Breast epithelium (tissue), 4 donors: ENCODE results near the gene ZNF292. TPM values are rescaled to one million over a fixed set of nuclear protein-coding genes. Genes with fewer than 3 reads are reported as not detected.

Experiments
- DNase-seq, 2 donors: peaks; one replicate each; pipeline ENCODE4 v3.0.0-alpha.2; 2019; ENCODE audit warnings: low spot score in 2 of 2
- H3K27ac ChIP-seq, 2 donors: fragments of 200-600 bp; sonication (generic) in 1 of 2; one replicate each; pipeline ENCODE4 v1.5.1; 2016 to 2019; ENCODE audit warnings: mild to moderate bottlenecking in 1 of 2
- H3K27me3 ChIP-seq, 2 donors: fragments of 200-600 bp; sonication (generic) in 1 of 2; one replicate each; pipeline versions ENCODE4 v1.5.1 to v1.6.0; 2017 to 2019; ENCODE audit warnings: control low read depth in 1 of 2, mild to moderate bottlenecking in 1 of 2
- H3K36me3 ChIP-seq: fragments of 200-600 bp; one replicate; pipeline ENCODE4 v1.5.1; 2019
- H3K4me1 ChIP-seq, 2 donors: fragments of 200-600 bp; sonication (generic); one replicate each; pipeline ENCODE4 v1.5.1; 2016 to 2019; ENCODE audit warnings: control low read depth in 1 of 2
- H3K4me3 ChIP-seq, 3 donors: fragments of 200-600 bp; sonication (generic); 1 replicate in 2 of 3; 2 replicates in 1 of 3; pipeline ENCODE4 v1.5.1; 2016 to 2019; ENCODE audit warnings: mild to moderate bottlenecking in 3 of 3, moderate library complexity in 2 of 3
- H3K9me3 ChIP-seq, 2 donors: fragments of 200-600 bp; sonication (generic) in 1 of 2; one replicate each; pipeline ENCODE4 v1.5.1; 2016 to 2019; ENCODE audit warnings: control low read depth in 1 of 2
- CTCF ChIP-seq, 3 donors: fragments of 450-650 bp; IDR thresholded peaks; one replicate each; pipeline ENCODE4 v1.5.1; 2016 to 2017; ENCODE audit warnings: antibody characterized with exemption in 3 of 3, mild to moderate bottlenecking in 3 of 3, moderate library complexity in 3 of 3
- POLR2A ChIP-seq: fragments of 450-650 bp; IDR thresholded peaks from one replicate; pipeline ENCODE4 v1.6.1; 2016; ENCODE audit warnings: antibody characterized with exemption, mild to moderate bottlenecking, moderate library complexity
- POLR2AphosphoS5 ChIP-seq, 3 donors: sonication (generic); formaldehyde crosslinking; IDR thresholded peaks; one replicate each; pipeline ENCODE4 v1.6.1; 2017; ENCODE audit warnings: antibody characterized with exemption in 3 of 3
- intact Hi-C: fragments of 100-400 bp; cut with DNase I; formaldehyde crosslinking; loops from one replicate; pipeline ENCODE4 v1.15.1; 2023; ENCODE audit warnings: low total_unique reads
- total RNA-seq, 3 donors: library from RNA; depleted of rRNA; stranded (reverse); fragments of >200 nt; gene quantifications; one replicate each; pipeline ENCODE4 v1.1.0, GENCODE V29; 2016

ZNF292 gene
- total RNA-seq, 3 donors from 2014 or later = 35.0 to 95.1 (median 56.7) TPM

GRCh38 chr6:87259791-87260190 lies 104.4 kb downstream of the ZNF292 start:
- no peak overlapping the region for H3K27ac ChIP-seq
- TF ChIP-seq POLR2A (no peak), POLR2AphosphoS5 (IDR thresholded peaks at IDR 0.05) (no peak), CTCF (IDR thresholded peaks at IDR 0.05) (no peak)
- H3K36me3 ChIP-seq = peaks cover 8% of the 10 kb centered on the region
- H3K4me1 ChIP-seq = no peaks in the 10 kb centered on the region
- H3K9me3 ChIP-seq = no peaks in the 10 kb centered on the region
- intact Hi-C loops = loop anchor here (5.0 kb wide), 1 partner anchor 1652 kb away; no protein-coding TSS in a partner anchor
- H3K27me3 ChIP-seq = no peaks in the 10 kb centered on the region
- DNase-seq = no peak
- no peak overlapping the region for H3K4me3 ChIP-seq

- Histone ChIP-seq H3K27me3 (no peaks in the 10 kb centered on the region), H3K4me1 (no peaks in the 10 kb centered on the region), H3K36me3 (no peaks in the 10 kb centered on the region), H3K27ac (no peak overlapping the region), H3K4me3 (no peak overlapping the region), H3K9me3 (no peaks in the 10 kb centered on the region)
- intact Hi-C loops = no loop called here
- TF ChIP-seq POLR2A (no peak), POLR2AphosphoS5 (IDR thresholded peaks at IDR 0.05) (no peak), CTCF (IDR thresholded peaks at IDR 0.05) (no peak)
- DNase-seq = no peak
Measured at GRCh38 chr6:87261534-87261933, 106.2 kb downstream of the ZNF292 start.

GRCh38 chr6:87264481-87264880 lies 109.1 kb downstream of the ZNF292 start:
- Histone ChIP-seq H3K36me3 (no peaks in the 10 kb centered on the region), H3K27ac (no peak overlapping the region), H3K9me3 (no peaks in the 10 kb centered on the region), H3K4me3 (no peak overlapping the region), H3K4me1 (no peaks in the 10 kb centered on the region), H3K27me3 (no peaks in the 10 kb centered on the region)
- TF ChIP-seq POLR2A = no peak
- TF ChIP-seq CTCF (IDR thresholded peaks at IDR 0.05) = no peak
- no peak for TF ChIP-seq POLR2AphosphoS5 (IDR thresholded peaks at IDR 0.05)
- intact Hi-C loops = no loop called here
- DNase-seq = no peak

GRCh38 chr6:87274660-87275274 lies 119.4 kb downstream of the ZNF292 start:
- TF ChIP-seq POLR2A = no peak
- no peak for TF ChIP-seq POLR2AphosphoS5 (IDR thresholded peaks at IDR 0.05)
- no peak for TF ChIP-seq CTCF (IDR thresholded peaks at IDR 0.05)
- H3K27me3 ChIP-seq = no peaks in the 10 kb centered on the region
- H3K27ac ChIP-seq = no peak overlapping the region
- DNase-seq = no peak
- no peaks in the 10 kb centered on the region for H3K4me1 ChIP-seq
- no peak overlapping the region for H3K4me3 ChIP-seq
- H3K9me3 ChIP-seq = no peaks in the 10 kb centered on the region
- intact Hi-C loops = no loop called here
- H3K36me3 ChIP-seq = no peaks in the 10 kb centered on the region

- DNase-seq = no peak
- H3K4me1 ChIP-seq = no peaks in the 10 kb centered on the region
- H3K27ac ChIP-seq = no peak overlapping the region
- intact Hi-C loops = no loop called here
- H3K4me3 ChIP-seq = no peak overlapping the region
- H3K36me3 ChIP-seq = no peaks in the 10 kb centered on the region
- TF ChIP-seq POLR2AphosphoS5 (IDR thresholded peaks at IDR 0.05) (no peak), POLR2A (no peak), CTCF (IDR thresholded peaks at IDR 0.05) (no peak)
- no peaks in the 10 kb centered on the region for H3K9me3 ChIP-seq
- no peaks in the 10 kb centered on the region for H3K27me3 ChIP-seq
Measured at GRCh38 chr6:87276624-87277023, 121.3 kb downstream of the ZNF292 start.
